ENCODE measurements around the gene SLC8A2. TPM values are rescaled to one million over a fixed set of nuclear protein-coding genes. Genes with fewer than 3 reads are reported as not detected.

The SLC8A2 gene
- total and polyA plus RNA-seq, 2 of the 4 experiments (the other 2 are of a cell fraction), result 0.05 TPM; not detected in 1

- TF ChIP-seq FOS (IDR thresholded peaks at IDR 0.05; ENCODE audit: low read depth, low read length), result no peak
These were observed 24.9 kb downstream of the SLC8A2 start (continued) for GRCh38 chr19:47446534-47447469.

GRCh38 chr19:47445937-47446402 lies 25.7 kb downstream of the SLC8A2 start:
- ATAC-seq (ENCODE audit: low read depth) (peak; percentile 56), DNase-seq (no peak)
- TF ChIP-seq MXI1 (IDR thresholded peaks at IDR 0.05; ENCODE audit: borderline replicate concordance, low read depth, low read length) (no peak), MAZ (IDR thresholded peaks at IDR 0.05; ENCODE audit: borderline replicate concordance, low read depth, low read length) (0 out of 2 replicates have a peak, but pooled peaks have one; percentile 29)
- H4K20me1 ChIP-seq (ENCODE audit: insufficient read depth, low read length), result no peaks in the 10 kb centered on the region
- BruUV-seq (replicated peaks), result no TSS peak
- no peak overlapping the region for H4K8ac ChIP-seq (ENCODE audit: low read depth in 2 of 2, low read length in 2 of 2)
- H3K9me1 ChIP-seq (ENCODE audit: insufficient read depth, low read length), result no peaks in the 10 kb centered on the region
- no peaks in the 10 kb centered on the region for H3K79me1 ChIP-seq (ENCODE audit: low read depth in 1 of 2, low read length in 2 of 2)
- in situ Hi-C loops (cut with MboI; ENCODE audit: low sequenced_read_pairs), result no loop called here
- no peak overlapping the region for H2AFZ ChIP-seq (replicated peaks; ENCODE audit: low read length, poor library complexity)
- no peak overlapping the region for H4K91ac ChIP-seq (ENCODE audit: insufficient read depth, low read depth, low read length)
- peak overlapping the region; percentile 52; the same call in 1 of the 2 replicates for H3K4me2 ChIP-seq (ENCODE audit: low read depth, low read length)
- no peaks in the 10 kb centered on the region for H3K36me3 ChIP-seq (ENCODE audit: control insufficient read depth, insufficient read depth, low read length)
- no peak overlapping the region for H4K5ac ChIP-seq (ENCODE audit: low read depth, low read length)
- no peak overlapping the region for H3K4me3 ChIP-seq (ENCODE audit: insufficient read depth, low read depth, low read length)
- peaks cover 2% of the 10 kb centered on the region; the same call in 1 of the 2 replicates for H3K4me1 ChIP-seq (ENCODE audit: control insufficient read depth, insufficient read depth, low read length)
- dilution Hi-C loops (cut with HindIII; ENCODE audit: low sequenced_read_pairs, unreplicated experiment), result no loop called here
- CTCF ChIA-PET, result interaction anchor here (0.9 kb wide), 1 partner anchor 9 kb away, joined by 3 read pairs; no protein-coding TSS in a partner anchor
- intact Hi-C loops (cut with micrococcal nuclease), result no loop called here
- no peak overlapping the region for H3K4ac ChIP-seq (ENCODE audit: low read depth, low read length)
- no peak overlapping the region for H2BK5ac ChIP-seq (ENCODE audit: low read depth, low read length, poor library complexity, severe bottlenecking)
- H3K56ac ChIP-seq (ENCODE audit: extremely low read depth, insufficient read depth, low read length), result no peak overlapping the region
- no peak overlapping the region for H3K18ac ChIP-seq (ENCODE audit: low read depth, low read length)
- H2AK9ac ChIP-seq (replicated peaks; ENCODE audit: low read depth, low read length, poor library complexity), result no peak overlapping the region
- no peak overlapping the region for H2BK20ac ChIP-seq (ENCODE audit: low read depth, low read length)
- no peak overlapping the region for H2BK15ac ChIP-seq (ENCODE audit: low read depth, low read length)
- H3K27me3 ChIP-seq (ENCODE audit: control insufficient read depth, insufficient read depth, low read length), result peaks cover 73% of the 10 kb centered on the region
- WGBS, 2 experiments (ENCODE audit: extremely low coverage in 2 of 2, insufficient read length in 1 of 2), result 13% methylated on average over 12 of the region's 22 CpGs; no CpG with 5 or more reads in 1 of the 2 experiments
- no peak overlapping the region for H2BK120ac ChIP-seq (ENCODE audit: low read depth, low read length)
- no peak overlapping the region for H3K9ac ChIP-seq (ENCODE audit: low read depth, low read length)
- no peak overlapping the region for H3K14ac ChIP-seq (replicated peaks; ENCODE audit: low read depth, low read length)
- 0 out of 2 replicates have a peak overlapping the region, but pooled peaks have one; percentile 59 for H3K23ac ChIP-seq (ENCODE audit: low read depth, low read length)
- no peak overlapping the region for H3K27ac ChIP-seq (ENCODE audit: insufficient read depth, low read length)
- POLR2A ChIA-PET (ENCODE audit: unreplicated experiment), result no interaction called here
- no peak overlapping the region for H2AK5ac ChIP-seq (ENCODE audit: low read depth, low read length)
- peaks cover 6% of the 10 kb centered on the region; the same call in 1 of the 2 replicates for H3K9me3 ChIP-seq (ENCODE audit: control insufficient read depth, insufficient read depth, low read length)

Measured in IMR-90 (cell line).